ENCODE data around the gene LIMK2. TPM values are rescaled to one million over a fixed set of nuclear protein-coding genes. Genes with fewer than 3 reads are reported as not detected.
A peak's percentile ranks its signal among the peaks of the same experiment; 100 is the strongest.

The LIMK2 gene
- total RNA-seq, 1 donor from 2014 or later = 63.0 TPM

DNA sequence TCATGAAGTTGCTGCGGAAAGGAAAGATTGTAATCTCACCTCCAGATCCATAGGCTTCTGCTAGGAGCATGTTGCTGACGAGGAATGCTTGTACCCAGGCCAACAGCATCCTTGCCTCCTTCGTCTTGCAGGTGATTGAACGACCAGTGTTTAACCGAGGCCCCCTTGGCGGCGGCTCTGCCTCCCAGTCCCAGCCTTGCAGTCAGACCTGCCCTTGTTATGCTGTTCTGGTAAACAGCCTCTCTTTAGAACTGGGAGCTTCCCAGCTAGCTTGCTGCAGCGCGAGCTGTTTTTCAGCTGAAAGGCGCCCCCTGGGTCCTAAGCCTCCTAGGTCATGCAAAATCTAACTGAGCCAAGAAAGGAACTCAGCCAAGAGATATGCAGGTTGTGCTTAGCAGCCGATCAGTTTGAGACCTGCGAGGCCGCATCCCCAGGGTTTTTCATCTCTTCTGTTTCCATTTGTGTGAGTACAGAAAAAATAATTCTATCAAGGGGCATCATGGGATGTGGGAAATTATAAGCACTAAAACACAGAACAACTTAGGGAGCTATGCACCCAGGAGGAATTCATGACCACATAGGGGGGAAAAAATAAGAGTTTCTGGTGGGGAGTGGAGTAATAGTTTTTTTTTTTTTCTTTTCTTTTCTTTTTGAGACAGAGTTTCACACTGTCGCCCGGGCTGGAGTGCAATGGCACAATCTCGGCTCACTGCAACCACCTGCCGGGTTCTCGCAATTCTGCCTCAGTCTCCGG lies 80.3 kb downstream of the LIMK2 start, which contains the start of gene PIK3IP1:
TSS of gene PIK3IP1 (minus strand) at position 253 of the 754 bp plus-strand sequence. CDS start at position 109, 144 bp downstream.
- ATAC-seq (peak; percentile 72), DNase-seq (peak; percentile 91)
- no peaks in the 10 kb centered on the region for H3K9me3 ChIP-seq
- peaks cover 21% of the 10 kb centered on the region for H3K36me3 ChIP-seq
- intact Hi-C loops (cut with DNase I) = no loop called here
- TF ChIP-seq, protein P1, sequence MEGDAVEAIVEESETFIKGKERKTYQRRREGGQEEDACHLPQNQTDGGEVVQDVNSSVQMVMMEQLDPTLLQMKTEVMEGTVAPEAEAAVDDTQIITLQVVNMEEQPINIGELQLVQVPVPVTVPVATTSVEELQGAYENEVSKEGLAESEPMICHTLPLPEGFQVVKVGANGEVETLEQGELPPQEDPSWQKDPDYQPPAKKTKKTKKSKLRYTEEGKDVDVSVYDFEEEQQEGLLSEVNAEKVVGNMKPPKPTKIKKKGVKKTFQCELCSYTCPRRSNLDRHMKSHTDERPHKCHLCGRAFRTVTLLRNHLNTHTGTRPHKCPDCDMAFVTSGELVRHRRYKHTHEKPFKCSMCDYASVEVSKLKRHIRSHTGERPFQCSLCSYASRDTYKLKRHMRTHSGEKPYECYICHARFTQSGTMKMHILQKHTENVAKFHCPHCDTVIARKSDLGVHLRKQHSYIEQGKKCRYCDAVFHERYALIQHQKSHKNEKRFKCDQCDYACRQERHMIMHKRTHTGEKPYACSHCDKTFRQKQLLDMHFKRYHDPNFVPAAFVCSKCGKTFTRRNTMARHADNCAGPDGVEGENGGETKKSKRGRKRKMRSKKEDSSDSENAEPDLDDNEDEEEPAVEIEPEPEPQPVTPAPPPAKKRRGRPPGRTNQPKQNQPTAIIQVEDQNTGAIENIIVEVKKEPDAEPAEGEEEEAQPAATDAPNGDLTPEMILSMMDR (IDR thresholded peaks at IDR 0.05) = peak; percentile 66
- H3K27ac ChIP-seq = peak within 1 kb of the TSS; percentile 98
- H3K4me1 ChIP-seq = peaks cover 59% of the 10 kb centered on the region
- H3K4me3 ChIP-seq = peak within 1 kb of the TSS; percentile 72
- H3K27me3 ChIP-seq = no peaks in the 10 kb centered on the region

DNA sequence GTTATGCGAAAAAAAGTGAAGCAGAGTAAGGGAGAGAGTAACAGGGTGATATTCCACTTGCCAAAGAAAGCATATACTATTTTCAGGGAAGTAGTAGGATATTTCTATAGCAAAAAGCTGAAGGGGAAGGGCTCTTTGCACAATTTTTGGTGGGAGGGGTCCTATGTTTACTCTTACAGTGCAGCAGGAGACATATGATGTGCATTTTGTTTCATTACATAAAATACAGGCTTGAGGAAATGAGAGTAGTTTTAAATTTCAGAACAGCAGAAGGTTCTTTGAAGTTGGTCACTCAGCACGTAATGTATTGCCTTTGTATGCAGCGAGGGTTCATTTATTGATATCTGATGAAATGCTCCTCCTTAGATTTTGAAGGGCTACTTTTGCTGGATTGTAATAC lies 83.3 kb downstream of the LIMK2 start:
- DNase-seq (no peak), ATAC-seq (no peak)
- H3K27me3 ChIP-seq = no peaks in the 10 kb centered on the region
- no peaks in the 10 kb centered on the region for H3K9me3 ChIP-seq
- no peak overlapping the region for H3K4me3 ChIP-seq
- intact Hi-C loops (cut with DNase I) = no loop called here
- TF ChIP-seq, protein P1 (IDR thresholded peaks at IDR 0.05) = no peak
- H3K27ac ChIP-seq = peak overlapping the region; percentile 72
- no peaks in the 10 kb centered on the region for H3K36me3 ChIP-seq
- H3K4me1 ChIP-seq = peaks cover 33% of the 10 kb centered on the region

DNA sequence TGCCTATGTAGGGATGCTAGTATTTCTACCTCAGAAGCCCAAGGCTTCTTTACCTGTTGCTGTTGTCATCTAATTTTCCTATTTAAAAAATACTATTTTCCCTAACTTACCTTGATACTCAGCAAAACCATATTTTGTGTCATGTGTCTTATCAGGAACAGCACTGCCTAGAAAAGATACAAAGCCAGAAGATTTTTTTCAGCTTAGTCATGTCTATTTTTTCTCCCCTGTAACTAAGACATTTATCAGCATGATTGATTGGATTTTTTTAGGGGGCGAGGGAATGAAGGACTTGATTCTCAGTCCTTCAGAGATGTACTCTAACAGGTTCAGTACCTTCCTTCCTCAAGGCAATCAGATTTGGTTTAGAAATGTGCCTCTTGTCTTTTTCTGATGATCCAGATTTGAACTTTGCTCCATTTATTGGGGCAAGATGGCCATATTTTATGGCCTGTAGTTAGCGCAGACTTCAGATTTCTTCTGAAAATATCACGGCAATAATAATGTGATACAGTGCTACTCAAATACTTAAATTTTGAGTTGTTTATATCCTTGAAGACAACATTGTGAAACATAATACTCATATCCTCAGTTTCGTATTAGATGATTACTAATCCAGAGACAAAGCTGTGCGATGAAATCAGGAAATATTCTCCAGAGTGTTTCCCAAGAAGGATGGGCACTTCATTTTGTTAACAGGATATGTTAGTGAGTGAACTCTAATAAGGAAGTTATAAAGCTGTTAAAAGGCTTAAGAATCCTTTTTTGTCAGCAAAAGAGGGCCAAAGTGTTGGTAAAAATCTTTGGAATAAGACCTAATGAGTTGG lies 83.9 kb downstream of the LIMK2 start:
- H3K4me1 ChIP-seq = peaks cover 33% of the 10 kb centered on the region
- intact Hi-C loops (cut with DNase I) = no loop called here
- no peaks in the 10 kb centered on the region for H3K9me3 ChIP-seq
- no peaks in the 10 kb centered on the region for H3K36me3 ChIP-seq
- H3K4me3 ChIP-seq = no peak overlapping the region
- ATAC-seq (peak; percentile 8), DNase-seq (no peak)
- no peaks in the 10 kb centered on the region for H3K27me3 ChIP-seq
- TF ChIP-seq, protein P1 (IDR thresholded peaks at IDR 0.05) = no peak
- H3K27ac ChIP-seq = peak overlapping the region; percentile 72

DNA sequence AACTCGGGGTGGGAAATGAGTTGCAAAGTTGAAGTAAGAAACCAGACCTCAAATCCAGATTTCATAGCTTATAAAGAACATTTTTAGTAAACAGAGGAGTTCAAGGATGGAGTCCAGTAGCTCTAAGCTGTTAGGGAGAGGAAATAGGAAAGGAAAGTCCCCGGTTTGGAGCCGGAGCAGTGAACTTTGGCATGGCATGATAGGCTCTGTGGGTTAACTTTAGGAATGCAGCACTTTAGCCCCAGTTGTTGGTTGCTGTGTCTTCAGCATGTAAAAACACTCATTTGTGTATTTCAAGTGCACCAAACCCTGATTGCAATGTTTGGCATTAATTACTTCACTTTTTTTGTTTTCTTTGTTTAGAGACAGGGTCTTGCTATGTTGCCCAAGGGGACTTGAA lies 88.8 kb downstream of the LIMK2 start:
- ATAC-seq = no peak
- DNase-seq = no peak
- no peak overlapping the region for H3K4me3 ChIP-seq
- intact Hi-C loops (cut with DNase I) = no loop called here
- no peaks in the 10 kb centered on the region for H3K9me3 ChIP-seq
- H3K27me3 ChIP-seq = no peaks in the 10 kb centered on the region
- peaks cover 9% of the 10 kb centered on the region for H3K4me1 ChIP-seq
- TF ChIP-seq, protein P1 (IDR thresholded peaks at IDR 0.05) = no peak
- no peak overlapping the region for H3K27ac ChIP-seq
- H3K36me3 ChIP-seq = no peaks in the 10 kb centered on the region

DNA sequence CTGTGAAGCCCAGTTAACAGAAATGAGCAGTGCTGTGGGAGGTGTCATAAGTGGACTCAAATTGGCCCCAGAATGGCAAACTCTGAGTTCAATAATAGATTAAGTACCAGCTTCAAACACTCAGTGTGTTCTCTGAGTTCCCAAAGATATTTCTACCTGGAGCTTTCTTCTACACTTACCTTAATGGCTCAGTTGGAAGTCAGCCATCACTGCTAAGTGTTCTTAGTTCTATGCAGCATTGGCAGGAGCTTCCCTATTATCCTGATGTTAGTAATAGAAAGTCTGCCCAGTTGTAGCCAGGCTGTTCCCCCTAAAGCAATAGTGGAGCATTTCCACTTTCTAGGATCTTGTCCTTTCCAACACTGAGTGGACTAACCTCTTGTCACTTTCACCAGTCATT lies 89.9 kb downstream of the LIMK2 start:
- H3K4me3 ChIP-seq = no peak overlapping the region
- H3K27me3 ChIP-seq = no peaks in the 10 kb centered on the region
- TF ChIP-seq, protein P1 (IDR thresholded peaks at IDR 0.05) = no peak
- ATAC-seq = no peak
- no peaks in the 10 kb centered on the region for H3K36me3 ChIP-seq
- intact Hi-C loops (cut with DNase I) = no loop called here
- no peaks in the 10 kb centered on the region for H3K4me1 ChIP-seq
- no peaks in the 10 kb centered on the region for H3K9me3 ChIP-seq
- no peak overlapping the region for H3K27ac ChIP-seq
- DNase-seq = no peak
